ENCODE results near the gene KCNJ2.

GRCh38 chr17:70158180-70158579, 11.2 kb upstream of the KCNJ2 start:
- TF ChIP-seq CTCF (IDR thresholded peaks at IDR 0.05) (no peak), POLR2A (IDR thresholded peaks at IDR 0.05) (no peak)
